Measurements from ENCODE around the gene PCYT2.

DNA sequence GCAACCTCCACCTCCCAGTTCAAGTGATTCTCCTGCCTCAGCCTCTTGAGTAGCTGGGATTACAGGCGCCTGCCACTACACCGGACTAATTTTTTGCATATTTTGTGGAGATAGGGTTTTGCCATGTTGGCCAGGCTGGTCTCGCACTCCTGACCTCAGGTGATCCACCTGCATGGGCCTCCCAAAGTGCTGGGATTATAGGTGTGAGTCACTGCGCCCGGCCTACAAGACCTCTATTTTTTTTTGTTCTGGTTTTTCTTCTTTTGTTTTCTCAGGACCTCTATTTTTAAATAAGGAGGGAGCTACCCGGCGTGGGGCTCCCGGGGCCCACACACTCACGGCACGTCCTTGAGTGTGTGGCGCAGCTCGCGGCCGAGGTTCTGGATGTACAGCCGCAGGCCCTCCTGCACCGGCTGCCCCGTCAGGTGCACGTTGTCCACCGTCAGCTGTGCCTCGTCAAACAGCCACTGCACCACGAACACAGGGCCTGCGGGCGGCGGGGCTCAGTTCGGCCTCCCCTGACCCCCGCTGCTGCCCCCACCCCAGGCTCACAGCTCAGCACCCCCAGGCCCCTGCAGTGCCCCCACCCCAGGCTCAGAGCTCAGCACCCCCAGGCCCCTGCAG is 44.0 kb upstream of the PCYT2 start:
- TF ChIP-seq, protein P1, sequence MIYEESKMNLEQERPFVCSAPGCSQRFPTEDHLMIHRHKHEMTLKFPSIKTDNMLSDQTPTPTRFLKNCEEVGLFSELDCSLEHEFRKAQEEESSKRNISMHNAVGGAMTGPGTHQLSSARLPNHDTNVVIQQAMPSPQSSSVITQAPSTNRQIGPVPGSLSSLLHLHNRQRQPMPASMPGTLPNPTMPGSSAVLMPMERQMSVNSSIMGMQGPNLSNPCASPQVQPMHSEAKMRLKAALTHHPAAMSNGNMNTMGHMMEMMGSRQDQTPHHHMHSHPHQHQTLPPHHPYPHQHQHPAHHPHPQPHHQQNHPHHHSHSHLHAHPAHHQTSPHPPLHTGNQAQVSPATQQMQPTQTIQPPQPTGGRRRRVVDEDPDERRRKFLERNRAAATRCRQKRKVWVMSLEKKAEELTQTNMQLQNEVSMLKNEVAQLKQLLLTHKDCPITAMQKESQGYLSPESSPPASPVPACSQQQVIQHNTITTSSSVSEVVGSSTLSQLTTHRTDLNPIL (CRISPR knock-in tag; IDR thresholded peaks at IDR 0.05; ENCODE audit: low read depth): no peak
- TF ChIP-seq, protein P2, sequence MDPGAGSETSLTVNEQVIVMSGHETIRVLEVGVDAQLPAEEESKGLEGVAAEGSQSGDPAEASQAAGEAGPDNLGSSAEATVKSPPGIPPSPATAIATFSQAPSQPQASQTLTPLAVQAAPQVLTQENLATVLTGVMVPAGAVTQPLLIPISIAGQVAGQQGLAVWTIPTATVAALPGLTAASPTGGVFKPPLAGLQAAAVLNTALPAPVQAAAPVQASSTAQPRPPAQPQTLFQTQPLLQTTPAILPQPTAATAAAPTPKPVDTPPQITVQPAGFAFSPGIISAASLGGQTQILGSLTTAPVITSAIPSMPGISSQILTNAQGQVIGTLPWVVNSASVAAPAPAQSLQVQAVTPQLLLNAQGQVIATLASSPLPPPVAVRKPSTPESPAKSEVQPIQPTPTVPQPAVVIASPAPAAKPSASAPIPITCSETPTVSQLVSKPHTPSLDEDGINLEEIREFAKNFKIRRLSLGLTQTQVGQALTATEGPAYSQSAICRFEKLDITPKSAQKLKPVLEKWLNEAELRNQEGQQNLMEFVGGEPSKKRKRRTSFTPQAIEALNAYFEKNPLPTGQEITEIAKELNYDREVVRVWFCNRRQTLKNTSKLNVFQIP (CRISPR knock-in tag; IDR thresholded peaks at IDR 0.05; ENCODE audit: borderline replicate concordance, low read depth): no peak
- no peak for TF ChIP-seq SNAI2 (CRISPR knock-in tag; IDR thresholded peaks at IDR 0.05)
- TF ChIP-seq BACH2 (CRISPR knock-in tag; IDR thresholded peaks at IDR 0.05; ENCODE audit: borderline replicate concordance): no peak
- no peak for TF ChIP-seq ARNTL (CRISPR knock-in tag; IDR thresholded peaks at IDR 0.05; ENCODE audit: borderline replicate concordance, low read depth)
- TF ChIP-seq ISL1 (CRISPR knock-in tag; IDR thresholded peaks at IDR 0.05): no peak
- TF ChIP-seq, protein P3, sequence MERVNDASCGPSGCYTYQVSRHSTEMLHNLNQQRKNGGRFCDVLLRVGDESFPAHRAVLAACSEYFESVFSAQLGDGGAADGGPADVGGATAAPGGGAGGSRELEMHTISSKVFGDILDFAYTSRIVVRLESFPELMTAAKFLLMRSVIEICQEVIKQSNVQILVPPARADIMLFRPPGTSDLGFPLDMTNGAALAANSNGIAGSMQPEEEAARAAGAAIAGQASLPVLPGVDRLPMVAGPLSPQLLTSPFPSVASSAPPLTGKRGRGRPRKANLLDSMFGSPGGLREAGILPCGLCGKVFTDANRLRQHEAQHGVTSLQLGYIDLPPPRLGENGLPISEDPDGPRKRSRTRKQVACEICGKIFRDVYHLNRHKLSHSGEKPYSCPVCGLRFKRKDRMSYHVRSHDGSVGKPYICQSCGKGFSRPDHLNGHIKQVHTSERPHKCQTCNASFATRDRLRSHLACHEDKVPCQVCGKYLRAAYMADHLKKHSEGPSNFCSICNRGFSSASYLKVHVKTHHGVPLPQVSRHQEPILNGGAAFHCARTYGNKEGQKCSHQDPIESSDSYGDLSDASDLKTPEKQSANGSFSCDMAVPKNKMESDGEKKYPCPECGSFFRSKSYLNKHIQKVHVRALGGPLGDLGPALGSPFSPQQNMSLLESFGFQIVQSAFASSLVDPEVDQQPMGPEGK (CRISPR knock-in tag; IDR thresholded peaks at IDR 0.05; ENCODE audit: borderline replicate concordance): no peak
- TF ChIP-seq RARB (CRISPR knock-in tag; IDR thresholded peaks at IDR 0.05): no peak

Measured in SK-N-SH treated with all-trans-retinoic acid at 6 μM for 48 hours (cell line).